GM11168 (cell line): ENCODE results near the gene ERCC1.

ENCODE experiments used
- in situ Hi-C: fragments of 300-500 bp; cut with MboI; formaldehyde crosslinking; loops from one replicate; pipeline ENCODE4 v1.12.0; 2022; ENCODE audit warnings: low sequenced_read_pairs; ENCODE audit not compliant: unreplicated experiment

The ERCC1 gene

DNA sequence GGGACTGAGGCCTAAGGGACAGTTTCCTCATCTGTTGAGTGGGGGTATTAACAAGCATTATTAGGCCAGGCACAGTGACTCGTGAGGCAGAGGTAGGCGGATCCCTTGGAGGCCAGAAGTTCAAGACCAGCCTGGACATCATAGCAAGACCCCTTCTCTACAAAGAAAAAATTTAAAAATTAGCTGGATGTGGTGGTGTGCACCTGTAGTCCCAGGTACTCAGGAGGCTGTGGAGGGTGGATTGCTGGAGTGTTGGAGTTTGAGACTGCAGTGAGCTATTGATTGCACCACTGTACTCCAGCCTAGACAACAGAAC is 32.7 kb upstream of the ERCC1 start:
- in situ Hi-C loops = no loop called here

DNA sequence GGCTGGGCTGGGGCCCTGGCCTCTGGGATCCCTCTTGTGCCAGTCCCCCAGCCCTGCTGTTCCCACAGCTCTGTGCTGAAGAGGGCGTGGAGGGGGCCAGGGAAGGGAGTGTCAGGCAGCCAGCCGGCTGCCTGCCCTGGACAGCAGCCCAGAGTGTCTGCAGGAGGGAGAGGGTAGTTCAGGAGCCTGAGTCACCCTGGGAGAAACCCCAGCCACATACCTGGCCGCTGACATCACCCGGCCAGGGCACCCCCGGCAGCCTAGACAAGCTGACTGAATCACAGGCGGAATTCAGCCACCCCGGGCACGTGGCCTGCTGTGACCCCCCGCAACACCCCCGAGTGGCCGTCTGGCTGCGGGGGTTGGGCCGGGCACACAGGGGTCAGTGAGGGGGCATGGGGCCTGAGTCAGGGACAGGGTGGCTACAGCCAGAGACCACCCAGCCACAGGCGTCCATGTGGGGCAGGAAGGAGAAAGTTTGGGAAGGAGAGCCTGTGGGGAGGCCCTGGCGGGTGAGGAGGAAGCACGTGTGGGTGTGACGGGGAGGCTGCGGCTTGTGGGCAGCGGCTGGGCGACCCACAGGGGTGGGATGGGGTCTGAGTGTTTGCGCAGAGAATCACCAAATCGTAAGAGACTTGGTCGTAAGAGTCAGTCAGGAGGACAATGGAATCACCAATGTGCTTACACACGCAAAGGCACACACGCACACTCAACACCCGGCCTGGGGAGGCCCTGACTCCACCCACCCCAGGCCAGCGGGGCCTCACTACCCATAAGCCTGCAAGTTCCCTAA is 32.2 kb upstream of the ERCC1 start:
- in situ Hi-C loops = no loop called here

DNA sequence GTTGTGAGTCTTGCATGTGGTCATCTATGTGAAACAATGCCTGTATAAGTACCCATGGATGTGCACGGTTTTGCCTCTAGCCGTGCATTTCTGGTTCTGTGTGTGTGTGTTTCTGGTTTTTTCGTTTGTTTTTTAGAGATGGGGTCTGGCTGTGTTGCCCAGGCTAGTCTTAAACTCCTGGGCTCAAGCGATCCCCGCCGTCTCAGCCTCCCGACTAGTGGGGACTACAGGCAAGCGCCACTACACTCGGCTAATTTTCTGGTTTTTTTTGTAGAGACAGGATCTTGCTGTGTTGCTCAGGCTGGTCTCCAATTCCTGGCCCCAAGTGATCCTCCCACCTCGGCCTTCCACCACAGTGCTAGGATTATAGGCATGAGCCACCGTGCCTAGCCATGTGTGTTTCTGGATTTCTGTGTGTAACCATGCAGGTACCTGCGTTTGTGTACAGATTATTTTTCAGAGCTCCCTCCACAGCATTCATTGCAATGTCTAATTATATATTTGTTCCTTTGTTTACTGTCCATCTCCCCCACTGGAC is 28.2 kb upstream of the ERCC1 start:
- in situ Hi-C loops = no loop called here

DNA sequence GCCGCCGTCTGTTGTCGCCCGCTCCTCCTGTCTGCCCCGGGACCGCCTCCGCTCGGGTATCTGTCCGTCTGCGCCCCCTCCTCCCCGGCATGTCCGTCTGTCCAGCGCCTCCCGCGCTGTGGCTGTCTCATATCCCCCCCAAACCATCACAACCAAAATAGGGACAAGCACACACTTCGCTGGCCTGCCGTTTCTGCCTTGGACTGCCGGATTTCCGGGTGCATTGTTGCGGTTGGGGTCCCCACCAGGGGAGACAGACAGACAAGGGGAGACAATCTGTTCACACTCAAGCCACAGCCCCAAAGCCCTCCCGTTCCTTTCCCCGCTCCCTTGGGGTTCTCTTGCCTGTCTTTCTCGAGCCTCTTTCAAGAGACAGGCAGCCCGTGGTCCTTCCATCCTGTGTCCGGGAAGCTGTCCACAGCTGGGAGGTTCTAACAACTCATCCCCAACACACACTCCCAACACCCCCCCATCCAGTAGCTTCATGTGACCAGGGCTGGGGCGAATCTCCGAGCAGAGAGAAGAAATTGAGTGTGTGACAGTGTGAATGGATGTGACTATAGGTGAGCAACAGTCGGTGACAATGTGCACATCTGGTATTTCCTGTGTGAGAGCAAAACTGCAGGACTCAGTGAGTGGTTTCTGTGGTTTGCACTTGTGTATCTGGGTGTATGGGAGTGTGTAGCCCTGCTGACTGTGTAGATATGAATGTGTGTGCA is 27.6 kb upstream of the ERCC1 start:
- in situ Hi-C loops = no loop called here

DNA sequence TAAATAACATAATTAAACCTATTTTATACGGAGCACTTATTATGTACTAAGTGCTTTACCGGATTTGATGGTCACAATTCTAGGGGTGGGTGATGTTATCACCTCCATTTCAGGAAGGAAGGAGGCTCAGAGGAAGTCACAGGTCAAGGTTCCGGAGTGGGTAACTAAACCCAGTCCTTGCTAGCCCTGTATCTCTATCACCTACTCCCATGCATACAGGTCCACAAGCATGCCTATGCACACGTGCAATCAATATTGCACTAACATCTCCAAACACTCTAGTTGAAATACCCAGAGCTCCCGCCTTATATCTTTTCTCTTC is 26.3 kb upstream of the ERCC1 start:
- in situ Hi-C loops = no loop called here

DNA sequence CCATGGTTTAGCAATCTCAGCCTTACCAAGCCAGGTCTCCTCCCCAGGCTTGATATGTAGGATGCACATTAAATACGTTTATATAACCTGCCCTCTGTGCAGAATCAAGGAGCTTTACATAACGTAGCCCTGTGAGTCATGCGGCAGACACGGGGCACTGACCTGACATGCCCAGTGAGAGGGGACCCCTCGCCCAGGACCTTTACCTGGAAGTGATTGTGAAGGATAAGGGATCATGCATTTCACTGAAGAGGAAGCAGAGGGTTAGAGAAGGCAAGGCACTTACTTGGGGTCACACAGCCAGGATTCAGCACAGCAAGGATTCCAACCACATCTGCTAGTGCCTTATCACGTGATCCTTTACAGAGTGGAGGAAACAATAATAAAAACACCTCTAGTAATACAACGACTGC is 25.2 kb upstream of the ERCC1 start:
- in situ Hi-C loops = no loop called here

DNA sequence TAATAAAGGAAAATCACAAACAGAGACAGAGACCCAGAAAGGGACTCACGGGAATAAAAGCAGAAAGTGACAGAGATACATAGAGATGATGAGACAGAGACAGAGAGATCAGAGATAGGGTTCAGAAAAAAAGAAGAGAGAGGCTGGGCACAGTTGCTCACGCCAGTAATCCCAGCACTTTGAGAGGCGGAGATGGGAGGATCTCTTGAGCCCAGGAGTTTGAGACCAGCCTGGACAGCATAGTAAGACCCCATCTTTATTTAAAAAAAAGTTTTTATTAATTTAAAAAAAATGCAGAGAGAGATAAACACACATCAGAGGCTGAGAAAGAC is 24.7 kb upstream of the ERCC1 start:
- in situ Hi-C loops = no loop called here

DNA sequence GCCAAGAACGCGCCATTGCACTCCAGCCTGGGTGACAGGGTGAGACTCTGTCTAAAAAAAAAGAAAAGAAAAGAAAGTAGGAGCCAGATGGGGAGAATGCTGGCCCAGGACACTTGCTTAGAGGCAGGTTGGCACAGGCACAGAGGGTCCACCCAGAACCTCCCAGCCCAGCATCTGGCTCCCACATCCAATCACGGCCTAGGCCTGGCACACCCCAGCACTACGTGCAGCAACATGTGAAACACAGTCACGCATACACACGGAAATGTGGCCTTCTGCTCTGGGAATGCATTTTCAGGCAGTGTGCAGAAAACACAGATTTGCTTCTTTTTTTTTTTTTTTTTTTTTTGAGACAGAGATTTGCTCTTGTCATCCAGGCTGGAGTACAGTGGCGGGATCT is 23.2 kb upstream of the ERCC1 start:
- in situ Hi-C loops = no loop called here

DNA sequence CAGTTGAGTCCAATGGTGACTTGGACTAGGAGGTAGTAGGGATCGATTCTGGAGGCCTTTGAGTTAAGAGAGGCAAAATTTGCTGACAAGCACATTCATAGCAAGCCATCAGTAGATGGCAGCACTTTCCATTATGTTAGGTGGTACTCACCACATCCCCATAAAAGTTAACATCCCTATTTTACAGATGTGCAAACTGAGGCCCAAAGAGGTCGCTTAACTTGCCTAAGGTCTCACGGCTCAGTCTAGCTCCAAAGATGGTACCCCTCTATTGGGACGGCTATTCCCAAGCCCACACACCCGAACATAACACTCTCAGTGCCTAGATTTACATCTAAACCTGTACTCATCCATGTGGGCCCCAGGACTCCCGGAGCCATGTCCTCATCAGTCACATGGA is 22.6 kb upstream of the ERCC1 start:
- in situ Hi-C loops = no loop called here

DNA sequence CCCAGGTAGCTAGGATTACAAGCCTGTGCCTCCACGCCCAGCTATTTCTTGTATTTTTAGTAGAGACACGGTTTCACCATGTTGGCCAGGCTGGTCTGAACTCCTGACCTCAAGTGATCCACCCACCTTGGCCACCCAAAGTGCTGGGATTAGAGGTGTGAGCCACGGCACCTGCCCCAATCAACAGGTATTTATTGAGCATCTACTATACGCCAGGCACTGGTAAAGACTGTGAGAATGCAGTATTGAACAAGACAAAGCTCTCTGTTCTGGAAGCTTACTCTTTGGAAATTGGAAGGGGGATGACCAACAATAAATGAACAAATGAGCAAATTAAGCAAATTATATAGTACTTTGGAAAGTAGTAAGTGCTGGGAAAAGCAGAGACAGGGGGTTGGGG is 21.4 kb upstream of the ERCC1 start:
- in situ Hi-C loops = no loop called here

DNA sequence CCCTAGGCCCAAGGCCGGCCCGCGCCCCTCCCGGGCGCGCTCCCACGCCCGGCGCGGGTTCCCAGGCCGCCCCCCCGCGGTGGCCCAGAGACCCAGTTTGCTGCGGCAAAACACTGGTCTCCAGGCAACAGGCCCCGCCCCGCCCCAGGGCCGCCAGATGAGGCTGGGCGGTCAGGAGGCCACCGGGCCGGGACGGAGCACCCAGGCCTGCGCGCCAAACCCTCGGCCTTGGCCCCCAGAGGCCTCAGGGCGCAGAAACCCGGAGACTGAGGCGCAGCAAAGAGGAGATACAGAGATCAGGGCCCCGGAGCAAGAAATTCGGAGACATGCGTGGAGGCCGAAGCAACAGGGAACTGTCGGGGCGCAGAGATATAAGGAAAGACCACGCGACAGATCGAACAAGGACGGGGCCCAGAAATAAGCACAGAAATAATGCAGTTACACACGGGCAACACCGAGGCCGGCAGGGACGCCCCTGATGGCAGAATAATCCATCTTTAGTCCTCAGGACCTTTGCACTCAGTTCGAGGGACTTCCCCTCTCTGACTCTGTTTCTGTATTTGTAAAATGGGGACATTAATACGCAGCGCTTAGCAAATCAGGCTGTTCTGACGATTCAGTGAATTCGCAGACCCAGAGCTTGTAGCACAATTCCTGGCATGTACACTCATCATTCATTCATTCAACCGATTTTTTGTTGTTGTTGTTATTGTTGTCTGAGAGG is 20.8 kb upstream of the ERCC1 start:
- in situ Hi-C loops = no loop called here

DNA sequence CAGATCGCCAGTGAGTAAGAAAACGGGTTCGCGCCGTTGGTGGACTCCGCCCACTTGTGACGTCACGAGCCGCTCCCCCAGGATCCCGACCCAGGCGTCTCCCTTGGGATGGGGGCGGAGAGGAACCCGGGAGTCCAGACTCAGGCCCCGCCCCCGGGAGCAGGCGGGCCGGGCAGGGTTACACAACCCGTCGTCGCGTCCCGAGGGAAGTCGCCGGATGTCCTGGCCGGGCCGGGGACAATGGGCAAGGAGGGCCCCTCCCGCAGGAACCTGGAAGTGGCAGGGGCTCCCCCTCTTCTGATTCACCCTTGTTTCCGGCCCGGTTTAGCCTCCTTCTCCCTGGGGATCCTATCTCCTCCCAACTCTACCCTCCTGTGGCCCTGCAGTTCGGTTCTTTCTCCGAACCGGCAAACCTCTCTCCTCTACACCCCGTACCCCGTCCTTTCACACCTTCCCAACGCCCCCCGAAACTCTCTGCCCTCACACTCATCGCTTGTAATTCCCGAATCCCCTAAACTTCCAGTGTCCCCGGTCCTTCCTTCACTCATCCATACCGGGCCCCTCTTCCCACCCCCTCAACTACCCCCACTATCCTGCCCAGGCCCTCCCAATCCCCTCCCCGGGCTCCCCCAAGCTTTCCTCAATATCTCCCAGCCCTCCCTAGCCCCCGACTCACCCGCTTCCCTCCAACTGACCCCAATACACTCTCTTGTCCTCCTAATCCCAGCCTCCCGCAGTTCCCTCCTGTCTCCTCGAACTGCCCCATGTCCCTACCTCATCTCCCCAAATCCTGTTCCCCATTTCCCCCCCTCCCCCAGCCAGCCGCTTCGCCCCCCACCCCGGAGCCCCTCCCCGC is 20.0 kb upstream of the ERCC1 start:
- in situ Hi-C loops = no loop called here

DNA sequence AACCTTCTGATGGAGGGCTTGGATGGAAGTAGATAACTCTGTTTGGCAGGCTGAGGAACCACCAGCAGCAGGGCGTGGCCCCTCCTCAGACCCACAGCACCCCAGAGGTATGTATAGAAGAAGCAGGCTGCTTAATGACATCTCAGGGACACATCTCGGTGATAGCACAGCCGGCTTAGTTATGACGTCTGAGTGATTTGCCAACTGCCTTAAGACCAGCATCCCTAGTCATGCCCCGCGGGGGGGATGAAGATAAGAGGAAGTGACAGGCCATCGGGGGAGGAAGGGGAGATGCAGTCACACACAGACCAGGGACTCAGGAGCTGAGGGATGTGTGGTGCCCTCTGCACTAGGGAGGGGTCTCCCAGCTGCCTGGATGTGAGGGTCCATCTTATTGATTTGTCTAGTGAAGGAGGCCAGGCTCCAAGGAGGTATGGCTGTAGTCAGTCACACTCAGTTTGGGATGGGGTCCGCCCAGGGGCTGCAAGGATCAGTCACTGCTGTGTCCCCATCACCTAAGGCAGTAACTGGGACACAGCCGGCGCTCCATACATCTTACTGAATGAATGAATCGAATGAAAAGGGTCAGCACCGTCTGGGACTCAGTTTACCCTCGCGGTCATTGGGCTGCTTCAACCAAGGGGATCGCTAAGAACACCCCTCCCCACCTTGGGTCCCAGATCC is 19.2 kb upstream of the ERCC1 start:
- in situ Hi-C loops = no loop called here

DNA sequence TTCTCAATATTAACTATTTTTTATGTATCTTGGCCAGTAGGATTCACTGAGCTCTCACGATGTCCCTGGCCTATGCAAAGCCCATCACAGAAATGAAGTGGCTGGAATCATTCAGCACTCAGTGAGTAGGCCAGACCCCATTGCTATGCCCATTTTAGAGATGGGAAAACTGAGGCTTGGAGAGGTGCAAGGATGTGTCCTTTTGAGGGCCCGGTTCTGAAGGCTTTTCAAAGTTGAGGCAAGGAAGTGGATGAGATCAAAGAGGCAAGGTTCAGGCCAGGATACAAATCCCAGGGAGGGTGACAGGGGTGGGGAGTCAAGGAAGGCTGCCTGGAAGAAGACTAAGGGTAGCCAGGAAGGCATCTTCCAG is 18.7 kb upstream of the ERCC1 start:
- in situ Hi-C loops = no loop called here

DNA sequence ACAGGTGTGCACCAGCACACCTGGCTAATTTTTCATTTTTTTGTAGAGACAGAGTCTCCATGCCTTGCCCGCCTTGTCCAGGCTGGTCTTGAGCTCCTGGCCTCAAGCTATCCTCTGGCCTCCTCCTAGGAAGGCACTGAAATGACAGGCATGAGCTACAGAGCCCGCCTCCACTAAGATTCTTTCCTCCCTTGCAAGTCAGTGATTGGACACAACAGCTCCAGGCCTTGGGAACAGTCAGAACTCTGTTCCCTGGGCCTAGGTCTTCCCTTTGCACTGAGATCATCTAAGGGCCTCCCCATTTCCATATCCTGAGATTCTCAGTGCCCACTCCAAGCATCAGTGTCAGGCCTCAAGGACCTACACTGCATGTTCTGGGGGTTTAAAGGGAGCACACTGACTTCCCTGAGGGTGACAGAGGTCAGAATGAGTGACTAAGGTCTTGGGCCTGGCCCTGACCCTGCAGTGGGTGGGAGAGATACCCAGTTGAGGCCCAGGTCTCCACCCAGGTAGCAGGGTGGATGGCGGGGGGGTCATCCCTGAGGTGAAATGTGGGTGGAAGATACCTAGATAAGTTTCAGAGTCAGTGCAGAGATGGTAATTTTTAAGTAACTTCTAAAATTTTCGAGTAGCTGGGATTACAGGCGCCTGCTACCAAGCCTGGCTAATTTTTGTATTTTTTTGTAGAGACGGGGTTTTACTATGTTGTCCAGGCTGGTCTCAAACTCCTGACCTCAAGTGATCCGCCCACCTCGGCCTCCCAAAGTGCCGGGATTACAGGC is 17.3 kb upstream of the ERCC1 start:
- in situ Hi-C loops = no loop called here

DNA sequence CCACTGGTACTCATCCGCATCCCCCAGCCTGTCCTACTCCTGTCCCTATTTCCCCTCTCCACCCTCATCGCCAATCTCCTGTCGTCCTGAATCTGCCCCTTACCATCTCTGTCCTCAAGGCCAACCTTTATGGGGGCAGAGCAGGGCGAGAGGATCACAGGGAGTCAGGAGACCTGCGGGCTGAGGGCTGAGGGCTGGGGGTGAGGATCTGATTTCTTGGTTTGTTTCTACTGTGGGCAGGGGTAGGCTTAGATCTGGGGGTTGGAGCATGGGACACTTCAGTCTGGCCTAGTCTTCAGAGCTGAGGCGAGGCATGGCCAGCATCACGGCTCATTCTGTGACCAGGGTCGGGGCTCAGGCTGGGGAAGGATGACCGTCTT is 16.5 kb upstream of the ERCC1 start:
- in situ Hi-C loops = no loop called here

DNA sequence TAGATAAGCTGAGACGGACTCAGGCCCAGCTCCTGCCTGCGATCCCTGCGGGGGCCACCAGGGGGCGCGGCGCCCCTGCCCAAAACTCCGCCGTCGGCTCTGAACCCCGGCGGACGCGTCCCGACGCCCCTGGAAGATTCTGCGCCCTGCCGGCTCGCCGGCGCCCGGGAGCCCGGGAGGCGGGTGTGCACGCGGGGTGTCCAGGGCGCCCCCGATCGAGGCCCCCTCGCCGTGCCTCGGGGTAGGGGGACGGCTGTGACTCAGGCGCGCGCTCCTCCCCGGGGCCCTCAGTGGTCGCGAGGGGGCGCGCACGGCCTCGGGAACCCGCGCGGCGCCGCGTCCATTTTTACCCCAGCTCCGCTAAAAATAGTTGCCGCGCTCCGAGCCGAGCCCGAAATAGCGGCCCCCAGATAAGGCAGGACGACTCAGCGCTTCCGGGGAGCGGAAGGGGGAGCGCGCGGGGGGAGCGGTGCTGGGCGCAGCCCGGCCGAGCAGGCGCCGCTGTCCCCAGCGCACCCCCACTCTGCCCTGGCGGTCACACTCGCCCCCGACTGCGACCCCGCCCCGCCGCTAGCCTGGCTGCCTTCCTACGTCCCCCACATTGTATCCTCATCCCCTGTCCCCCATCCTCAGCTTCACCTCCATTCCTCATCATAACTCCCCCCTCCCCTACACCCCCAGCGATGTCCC is 16.0 kb upstream of the ERCC1 start:
- in situ Hi-C loops = loop anchor here (5.0 kb wide), 1 partner anchor 38 kb away; no protein-coding TSS in a partner anchor

DNA sequence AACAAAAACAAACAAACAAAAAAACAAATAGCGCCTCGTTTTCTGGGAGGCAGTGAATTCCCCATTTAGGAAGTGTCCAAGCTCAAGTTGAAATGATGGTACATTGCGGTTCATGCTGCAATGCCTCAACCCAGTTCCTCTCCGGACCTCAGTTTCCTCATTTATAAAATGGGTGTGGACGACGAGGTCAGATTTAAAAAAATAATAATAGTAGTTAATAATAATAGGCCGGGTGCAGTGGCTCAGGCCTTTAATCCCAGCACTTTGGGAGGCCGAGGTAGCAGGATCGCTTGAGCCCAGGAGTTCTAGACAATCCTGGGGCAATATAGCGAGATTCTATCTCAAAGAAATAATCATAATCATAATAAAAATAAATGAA is 15.5 kb upstream of the ERCC1 start:
- in situ Hi-C loops = loop anchor here (5.0 kb wide), 1 partner anchor 38 kb away; no protein-coding TSS in a partner anchor

DNA sequence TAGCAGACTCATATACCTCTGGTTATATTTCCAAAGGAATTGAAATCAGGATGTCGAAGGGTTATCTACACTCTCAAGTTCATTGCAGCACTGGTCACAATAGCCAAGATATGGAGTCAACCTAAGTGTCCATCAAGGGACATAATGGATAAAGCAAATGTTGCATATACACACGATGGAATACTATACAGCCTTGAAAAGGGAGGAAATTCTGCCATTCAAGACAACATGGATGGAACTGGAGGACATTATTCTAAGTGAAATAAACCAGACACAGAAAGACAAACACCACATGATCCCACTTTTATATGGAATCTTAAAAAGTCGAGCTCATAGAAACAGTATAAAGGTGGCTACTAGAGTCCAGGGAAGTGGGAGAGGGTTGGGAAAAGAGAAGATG is 13.6 kb upstream of the ERCC1 start:
- in situ Hi-C loops = loop anchor here (5.0 kb wide), 1 partner anchor 40 kb away; no protein-coding TSS in a partner anchor
